HUES48 (cell line): Measurements from ENCODE around the gene VWDE.

Source experiments
- H3K27ac ChIP-seq: one replicate; pipeline ENCODE4 v1.7.0; 2013; ENCODE audit warnings: low read depth, low read length, inconsistent platforms
- H3K27me3 ChIP-seq: 2 replicates; pipeline ENCODE4 v1.6.1; 2013; ENCODE audit warnings: mild to moderate bottlenecking, low read length; ENCODE audit not compliant: control insufficient read depth, insufficient read depth
- H3K36me3 ChIP-seq: 2 replicates; pipeline ENCODE4 v1.6.1; 2013; ENCODE audit warnings: low read length; ENCODE audit not compliant: control insufficient read depth, insufficient read depth
- H3K4me1 ChIP-seq: 2 replicates; pipeline ENCODE4 v1.6.1; 2013; ENCODE audit warnings: mild to moderate bottlenecking, low read length; ENCODE audit not compliant: control insufficient read depth, insufficient read depth
- H3K4me3 ChIP-seq: 2 replicates; pipeline ENCODE4 v1.5.1; 2013; ENCODE audit warnings: mild to moderate bottlenecking, low read depth, low read length
- H3K9ac ChIP-seq: 2 replicates; pipeline ENCODE4 v1.6.1; 2013; ENCODE audit warnings: mild to moderate bottlenecking, low read depth, low read length, moderate library complexity
- H3K9me3 ChIP-seq: 2 replicates; pipeline ENCODE4 v1.6.1; 2013; ENCODE audit warnings: low read length; ENCODE audit not compliant: control insufficient read depth, insufficient read depth

Gene VWDE

GRCh38 chr7:12373580-12374263 is 29.9 kb downstream of the VWDE start:
- Histone ChIP-seq H3K9ac (no peak overlapping the region), H3K4me1 (no peaks in the 10 kb centered on the region), H3K27ac (no peak overlapping the region), H3K27me3 (no peaks in the 10 kb centered on the region), H3K4me3 (no peak overlapping the region), H3K9me3 (no peaks in the 10 kb centered on the region), H3K36me3 (peaks cover 87% of the 10 kb centered on the region)

GRCh38 chr7:12370249-12370648 is 33.4 kb downstream of the VWDE start:
- H3K27me3 ChIP-seq = no peaks in the 10 kb centered on the region
- H3K4me1 ChIP-seq = no peaks in the 10 kb centered on the region
- peaks cover 87% of the 10 kb centered on the region for H3K36me3 ChIP-seq

GRCh38 chr7:12369756-12370155 is 33.9 kb downstream of the VWDE start:
- no peak overlapping the region for H3K9ac ChIP-seq
- H3K27ac ChIP-seq = no peak overlapping the region
- H3K36me3 ChIP-seq = peaks cover 86% of the 10 kb centered on the region
- H3K27me3 ChIP-seq = no peaks in the 10 kb centered on the region
- H3K4me1 ChIP-seq = no peaks in the 10 kb centered on the region
- H3K4me3 ChIP-seq = no peak overlapping the region
- no peaks in the 10 kb centered on the region for H3K9me3 ChIP-seq

More at GRCh38 chr7:12370249-12370648, 33.4 kb downstream of the VWDE start:
- no peak overlapping the region for H3K4me3 ChIP-seq
- no peak overlapping the region for H3K9ac ChIP-seq
- no peak overlapping the region for H3K27ac ChIP-seq
- H3K9me3 ChIP-seq = no peaks in the 10 kb centered on the region

DNA sequence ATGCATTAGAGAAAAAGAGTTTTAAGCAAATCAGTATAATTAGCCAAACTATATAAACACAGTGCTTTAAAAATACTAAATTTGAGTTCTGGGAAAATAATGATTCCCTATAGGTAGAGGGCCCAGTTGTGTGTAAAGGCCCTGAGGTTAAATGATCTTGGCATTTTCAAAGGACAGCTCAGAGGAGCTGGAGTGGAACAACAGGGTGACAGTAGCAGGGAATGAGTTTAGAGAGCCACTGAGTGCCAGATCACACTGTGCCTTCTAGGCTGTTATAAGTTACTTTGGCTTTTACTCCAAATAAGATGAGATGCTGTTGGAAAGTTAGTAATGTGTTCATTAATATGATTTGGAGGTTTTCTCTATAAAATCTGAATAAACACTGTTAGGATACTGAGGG is 34.6 kb downstream of the VWDE start:
- H3K36me3 ChIP-seq = peaks cover 92% of the 10 kb centered on the region

DNA sequence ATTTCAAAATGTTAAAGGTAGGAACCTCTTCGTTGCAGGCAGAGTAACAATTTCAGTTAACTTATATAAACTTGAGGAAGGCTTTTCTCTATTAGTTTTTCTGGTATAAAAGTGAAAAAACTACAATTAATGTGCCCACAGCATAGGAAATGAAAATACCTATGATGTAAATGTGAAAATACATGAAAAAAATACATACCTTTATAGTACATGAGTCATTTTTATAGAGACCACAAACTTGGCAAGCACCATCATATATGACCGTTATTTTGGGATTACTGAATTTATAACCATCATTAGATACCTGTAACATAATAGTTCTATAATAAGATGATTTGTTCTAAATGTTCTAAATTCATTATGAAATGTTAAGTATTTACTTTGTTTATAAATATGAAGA is 42.7 kb downstream of the VWDE start:
- no peaks in the 10 kb centered on the region for H3K27me3 ChIP-seq
- H3K9ac ChIP-seq = no peak overlapping the region
- peaks cover 87% of the 10 kb centered on the region for H3K36me3 ChIP-seq
- no peak overlapping the region for H3K4me3 ChIP-seq
- H3K27ac ChIP-seq = no peak overlapping the region
- H3K9me3 ChIP-seq = no peaks in the 10 kb centered on the region
- H3K4me1 ChIP-seq = no peaks in the 10 kb centered on the region

More for the DNA sequence above, 34.6 kb downstream of the VWDE start:
- no peaks in the 10 kb centered on the region for H3K4me1 ChIP-seq
- H3K4me3 ChIP-seq = no peak overlapping the region
- H3K27ac ChIP-seq = no peak overlapping the region
- H3K27me3 ChIP-seq = no peaks in the 10 kb centered on the region
- no peak overlapping the region for H3K9ac ChIP-seq
- H3K9me3 ChIP-seq = no peaks in the 10 kb centered on the region

GRCh38 chr7:12358694-12359093 is 45.0 kb downstream of the VWDE start:
- Histone ChIP-seq H3K9ac (no peak overlapping the region), H3K9me3 (no peaks in the 10 kb centered on the region), H3K4me1 (no peaks in the 10 kb centered on the region), H3K27ac (no peak overlapping the region), H3K27me3 (no peaks in the 10 kb centered on the region), H3K4me3 (no peak overlapping the region), H3K36me3 (peaks cover 88% of the 10 kb centered on the region)

DNA sequence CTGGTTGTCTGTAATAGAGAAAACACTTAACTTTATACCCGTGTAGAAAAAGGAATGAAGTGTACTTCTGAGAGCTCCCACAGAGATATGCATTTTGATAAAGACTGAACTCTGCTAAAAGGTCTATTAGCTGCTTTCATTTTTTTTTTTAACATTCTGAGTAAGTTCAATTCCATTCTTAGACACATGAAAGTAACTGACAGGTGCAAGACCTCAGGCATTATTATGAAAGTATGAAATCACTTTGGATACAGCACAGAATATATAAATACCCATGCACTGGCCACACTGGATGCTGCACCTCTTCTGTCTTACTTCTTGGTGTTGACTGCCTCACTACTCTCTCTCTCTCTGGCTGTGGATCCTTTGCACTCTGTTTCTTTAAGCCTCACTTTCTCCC is 46.2 kb downstream of the VWDE start:
- H3K9ac ChIP-seq = no peak overlapping the region
- peaks cover 89% of the 10 kb centered on the region for H3K36me3 ChIP-seq
- no peaks in the 10 kb centered on the region for H3K9me3 ChIP-seq
- H3K27ac ChIP-seq = no peak overlapping the region
- no peaks in the 10 kb centered on the region for H3K4me1 ChIP-seq
- H3K27me3 ChIP-seq = no peaks in the 10 kb centered on the region
- H3K4me3 ChIP-seq = no peak overlapping the region

DNA sequence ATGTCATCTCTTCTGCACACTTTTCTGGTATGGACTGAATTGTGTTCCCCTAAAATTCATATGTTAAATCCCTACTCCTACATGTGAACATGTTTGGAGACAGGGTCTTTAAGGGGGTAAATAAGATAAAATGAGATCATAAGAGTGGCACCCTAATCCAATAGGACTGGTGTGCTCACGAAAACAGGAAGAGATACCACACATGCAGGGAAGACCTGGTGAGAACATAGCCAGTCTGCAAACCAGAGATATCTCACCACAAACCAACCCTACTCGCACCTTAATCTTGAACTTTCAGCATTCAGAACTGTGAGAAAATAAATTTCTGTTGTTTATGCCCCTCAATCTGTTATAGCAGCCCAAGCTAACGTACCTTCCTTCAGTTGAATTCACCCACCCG is 51.8 kb downstream of the VWDE start:
- H3K4me1 ChIP-seq = no peaks in the 10 kb centered on the region
- peaks cover 70% of the 10 kb centered on the region for H3K36me3 ChIP-seq
- H3K9me3 ChIP-seq = no peaks in the 10 kb centered on the region
- no peak overlapping the region for H3K9ac ChIP-seq
- H3K4me3 ChIP-seq = no peak overlapping the region
- H3K27me3 ChIP-seq = no peaks in the 10 kb centered on the region
- no peak overlapping the region for H3K27ac ChIP-seq

GRCh38 chr7:12350971-12351370 is 52.7 kb downstream of the VWDE start:
- Histone ChIP-seq H3K9me3 (no peaks in the 10 kb centered on the region), H3K4me1 (no peaks in the 10 kb centered on the region), H3K36me3 (peaks cover 62% of the 10 kb centered on the region), H3K27me3 (no peaks in the 10 kb centered on the region), H3K9ac (no peak overlapping the region), H3K27ac (no peak overlapping the region), H3K4me3 (no peak overlapping the region)

GRCh38 chr7:12337095-12337494 is 66.6 kb downstream of the VWDE start:
- Histone ChIP-seq H3K9ac (no peak overlapping the region), H3K4me1 (0 out of 2 replicates have a peak, but pooled peaks cover 2% of the 10 kb centered on the region), H3K27me3 (no peaks in the 10 kb centered on the region), H3K27ac (no peak overlapping the region), H3K9me3 (no peaks in the 10 kb centered on the region), H3K36me3 (peaks cover 49% of the 10 kb centered on the region), H3K4me3 (no peak overlapping the region)

- Histone ChIP-seq H3K4me1 (peaks cover 46% of the 10 kb centered on the region), H3K9me3 (no peaks in the 10 kb centered on the region), H3K9ac (peak overlapping the region; percentile 25; the same call in 1 of the 2 replicates), H3K36me3 (peaks cover 18% of the 10 kb centered on the region), H3K4me3 (no peak overlapping the region; the same call in 1 of the 2 replicates), H3K27ac (peak overlapping the region; percentile 92), H3K27me3 (no peaks in the 10 kb centered on the region)
Measured at GRCh38 chr7:12328888-12329770, 74.5 kb downstream of the VWDE start.
